HepG2 (cell line): ENCODE results near the gene MZT1. TPM values are rescaled to one million over a fixed set of nuclear protein-coding genes. Genes with fewer than 3 reads are reported as not detected.

Experiments used
- ARID4A ChIP-seq: sonication (generic); formaldehyde crosslinking; IDR thresholded peaks from 2 replicates; pipeline ENCODE4 v1.5.0; 2020; ENCODE audit warnings: mild to moderate bottlenecking, missing genetic modification reagents, borderline replicate concordance
- HDAC1 ChIP-seq: sonication (generic); formaldehyde crosslinking; IDR thresholded peaks from 2 replicates; pipeline ENCODE4 v1.5.1; 2020; ENCODE audit warnings: mild to moderate bottlenecking, missing genetic modification reagents
- HNRNPH1 ChIP-seq: fragments of 200-400 bp; formaldehyde crosslinking; optimal IDR thresholded peaks from 2 replicates; pipeline ENCODE3; 2017; ENCODE audit warnings: mild to moderate bottlenecking, low read depth, low read length
- PAXIP1 ChIP-seq: sonication (generic); formaldehyde crosslinking; conservative IDR thresholded peaks from 2 replicates; pipeline ENCODE4 v1.4.0; 2020; ENCODE audit warnings: mild to moderate bottlenecking, missing genetic modification reagents, moderate library complexity
- RARA ChIP-seq: IDR thresholded peaks from 2 replicates; pipeline ENCODE4 v1.6.1; 2016; ENCODE audit warnings: missing genetic modification reagents, missing compliant biosample characterization
- TBP ChIP-seq: sonication (generic); formaldehyde crosslinking; IDR thresholded peaks from 2 replicates; pipeline ENCODE4 v1.5.0; 2020; ENCODE audit warnings: missing genetic modification reagents
- TCF7 ChIP-seq: sonication (generic); IDR thresholded peaks from 2 replicates; pipeline ENCODE4 v1.6.1; 2016; ENCODE audit warnings: antibody characterized with exemption, low read depth
- TFAP4 ChIP-seq: sonication (generic); IDR thresholded peaks from 2 replicates; pipeline ENCODE4 v1.6.1; 2016; ENCODE audit warnings: low read depth, borderline replicate concordance
- ZNF160 ChIP-seq: sonication (generic); formaldehyde crosslinking; IDR thresholded peaks from 2 replicates; pipeline ENCODE4 v1.8.0; 2022; ENCODE audit warnings: mild to moderate bottlenecking, inconsistent platforms, missing genetic modification reagents
- ZNF280B ChIP-seq: sonication (generic); formaldehyde crosslinking; IDR thresholded peaks from 2 replicates; pipeline ENCODE4 v1.5.0; 2020; ENCODE audit warnings: missing genetic modification reagents, mild to moderate bottlenecking, borderline replicate concordance
- ZNF337 ChIP-seq: sonication (generic); formaldehyde crosslinking; IDR thresholded peaks from 2 replicates; pipeline ENCODE4 v1.5.1; 2020; ENCODE audit warnings: missing genetic modification reagents, low read depth, mild to moderate bottlenecking, borderline replicate concordance
- ZNF350 ChIP-seq: sonication (generic); formaldehyde crosslinking; IDR thresholded peaks from 2 replicates; pipeline ENCODE4 v1.4.0; 2020; ENCODE audit warnings: mild to moderate bottlenecking, low read depth, missing genetic modification reagents, borderline replicate concordance
- ZNF451 ChIP-seq: sonication (generic); formaldehyde crosslinking; IDR thresholded peaks from 2 replicates; pipeline ENCODE4 v1.5.0; 2020; ENCODE audit warnings: mild to moderate bottlenecking, missing genetic modification reagents
- ZNF720 ChIP-seq: sonication (generic); formaldehyde crosslinking; IDR thresholded peaks from 2 replicates; pipeline ENCODE4 v1.4.0; 2020; ENCODE audit warnings: missing genetic modification reagents
- ZNF761 ChIP-seq: sonication (generic); formaldehyde crosslinking; conservative IDR thresholded peaks from 2 replicates; pipeline ENCODE4 v1.4.0; 2020; ENCODE audit warnings: mild to moderate bottlenecking, missing genetic modification reagents
- polyA plus RNA-seq, 8 experiments: library from polyadenylated mRNA; depleted of rRNA in 3 of 8; stranded (reverse) in 7 of 8; unstranded in 1 of 8; fragments of >200 nt; fragmentation: Illumina TruSeq in 4 of 8; extraction: Trizol in 4 of 8; gene quantifications; 2 replicates each; pipeline versions ENCODE4 v1.2.1 to v1.2.3, GENCODE V29; 2011 to 2016; ENCODE audit warnings: low read depth in 4 of 8, missing spikeins in 1 of 8, mixed read lengths in 1 of 8; ENCODE audit not compliant: insufficient read depth in 1 of 8
- total RNA-seq, 5 experiments: library from RNA; depleted of rRNA; stranded (reverse); fragments of >200 nt; fragmentation: Illumina TruSeq; extraction: Trizol; gene quantifications; 2 replicates each; pipeline ENCODE4 v1.2.3, GENCODE V29; 2016; ENCODE audit warnings: low read depth in 1 of 5

Gene MZT1
- total and polyA plus RNA-seq, 2 of the 13 experiments (the other 11 are each of a cell fraction or from before 2014, with no cell fraction given) = 11.7 to 17.2 TPM

- TF ChIP-seq PAXIP1 (CRISPR knock-in tag) (peak; percentile 23; the same call in 1 of the 2 replicates), TBP (CRISPR knock-in tag) (no peak), ZNF280B (peak; percentile 31; the same call in 1 of the 2 replicates), ARID4A (CRISPR knock-in tag) (peak; percentile 99), ZNF720 (CRISPR knock-in tag) (no peak), ZNF337 (CRISPR knock-in tag) (peak; percentile 63; the same call in 1 of the 2 replicates), RARA (CRISPR knock-in tag) (0 out of 2 replicates have a peak, but pooled peaks have one; percentile 40), HNRNPH1 (no peak), HDAC1 (CRISPR knock-in tag) (peak; percentile 96), ZNF350 (CRISPR knock-in tag) (peak; percentile 84), TCF7 (no peak), ZNF451 (peak; percentile 45; the same call in 1 of the 2 replicates), TFAP4 (peak; percentile 26; the same call in 1 of the 2 replicates), ZNF160 (CRISPR knock-in tag) (peak; percentile 89; the same call in 1 of the 2 replicates), ZNF761 (no peak)
Measured at GRCh38 chr13:72727417-72728289, at the start of gene MZT1, which contains the start of gene BORA (continued).
